Keratinocyte (primary cell): ENCODE results near the gene ACAP2.

ENCODE experiments used
- CTCF ChIP-seq, 3 experiments: IDR thresholded peaks in 1 of 3; conservative IDR thresholded peaks in 1 of 3; optimal IDR thresholded peaks in 1 of 3; 2 replicates in 2 of 3; 3 replicates in 1 of 3; pipeline versions ENCODE3 to v1.5.1; 2011; ENCODE audit warnings: low read length in 3 of 3, mild to moderate bottlenecking in 3 of 3, moderate library complexity in 2 of 3, control low read depth in 1 of 3, inconsistent platforms in 1 of 3; ENCODE audit not compliant: insufficient read depth in 2 of 3; ENCODE audit errors: extremely low read depth in 1 of 3
- EZH2 ChIP-seq: IDR thresholded peaks from one replicate; pipeline ENCODE4 v1.6.1; 2012; ENCODE audit warnings: inconsistent platforms, mild to moderate bottlenecking, low read length, moderate library complexity

GRCh38 chr3:195246581-195246995, 196.2 kb downstream of the ACAP2 start:
- TF ChIP-seq CTCF (optimal IDR thresholded peaks at IDR 0.05 in 1 of 3, IDR thresholded peaks at IDR 0.05 in 1 of 3, conservative IDR thresholded peaks at IDR 0.05 in 1 of 3; ENCODE audit: extremely low read depth in 1 of 3, insufficient read depth in 2 of 3, low read length in 3 of 3) (no peak), EZH2 (no peak)
